Raji (cell line): ENCODE data around the gene F12.

Experiments used
- POLR2A ChIP-seq: IDR thresholded peaks from 2 replicates; pipeline ENCODE4 v1.6.1; 2011; ENCODE audit warnings: low read depth, low read length, control low read depth; ENCODE audit not compliant: insufficient read depth

F12 gene

GRCh38 chr5:177355162-177355867, 54.0 kb downstream of the F12 start:
- TF ChIP-seq POLR2A: no peak

GRCh38 chr5:177354711-177355110, 54.7 kb downstream of the F12 start:
- TF ChIP-seq POLR2A: no peak

- TF ChIP-seq POLR2A: no peak
Measured at GRCh38 chr5:177354256-177354655, 55.1 kb downstream of the F12 start.

GRCh38 chr5:177353093-177353492, 56.3 kb downstream of the F12 start:
- TF ChIP-seq POLR2A: no peak
